NCI-H1092 (cell line): Measurements from ENCODE around the gene SULT2B1.
"Not testable (repeated sequence)": the region's sequence is repeated elsewhere in the genome, so short reads cannot be mapped to it uniquely, and the experiment has no call there.

Experiments
- DNase-seq: peaks from one replicate; lab custom pipeline; 2025; lab: John Stamatoyannopoulos, UW

SULT2B1 gene

GRCh38 chr19:48529156-48529555 lies 22.8 kb upstream of the SULT2B1 start:
- DNase-seq, result no peak

GRCh38 chr19:48530066-48530720 lies 21.8 kb upstream of the SULT2B1 start:
- DNase-seq, result no peak

GRCh38 chr19:48530770-48531169 lies 21.2 kb upstream of the SULT2B1 start:
- no peak for DNase-seq

GRCh38 chr19:48533770-48534169 lies 18.2 kb upstream of the SULT2B1 start:
- no peak for DNase-seq

- no peak for DNase-seq
These were observed 14.4 kb upstream of the SULT2B1 start for GRCh38 chr19:48537541-48537940.

- not testable (repeated sequence) for DNase-seq
These were observed 13.9 kb upstream of the SULT2B1 start for GRCh38 chr19:48538057-48538456.

GRCh38 chr19:48539503-48540096 lies 12.4 kb upstream of the SULT2B1 start:
- peak; percentile 92 for DNase-seq

- DNase-seq, result peak; percentile 26
These were observed 11.9 kb upstream of the SULT2B1 start for GRCh38 chr19:48540110-48540509.

GRCh38 chr19:48541813-48542212 lies 10.2 kb upstream of the SULT2B1 start:
- DNase-seq, result no peak

- DNase-seq, result no peak
These were observed 8.8 kb upstream of the SULT2B1 start for GRCh38 chr19:48543121-48543710.

GRCh38 chr19:48544856-48545750 lies 6.9 kb upstream of the SULT2B1 start:
- DNase-seq, result no peak

GRCh38 chr19:48547722-48548121 lies 4.2 kb upstream of the SULT2B1 start:
- no peak for DNase-seq

GRCh38 chr19:48548253-48548911 lies 3.6 kb upstream of the SULT2B1 start:
- no peak for DNase-seq

- DNase-seq, result no peak
These were observed 2.6 kb upstream of the SULT2B1 start for GRCh38 chr19:48549380-48549779.

GRCh38 chr19:48552406-48553322 lies 692 bp downstream of the SULT2B1 start:
- DNase-seq, result no peak

- DNase-seq, result no peak
These were observed 1.9 kb downstream of the SULT2B1 start for GRCh38 chr19:48553676-48554384.

GRCh38 chr19:48554385-48555091 lies 2.6 kb downstream of the SULT2B1 start:
- no peak for DNase-seq

GRCh38 chr19:48556163-48556562 lies 4.2 kb downstream of the SULT2B1 start:
- DNase-seq, result no peak

- no peak for DNase-seq
These were observed 4.9 kb downstream of the SULT2B1 start for GRCh38 chr19:48556825-48557224.
